ENCODE measurements around the gene MRTFB.

Gene MRTFB

DNA sequence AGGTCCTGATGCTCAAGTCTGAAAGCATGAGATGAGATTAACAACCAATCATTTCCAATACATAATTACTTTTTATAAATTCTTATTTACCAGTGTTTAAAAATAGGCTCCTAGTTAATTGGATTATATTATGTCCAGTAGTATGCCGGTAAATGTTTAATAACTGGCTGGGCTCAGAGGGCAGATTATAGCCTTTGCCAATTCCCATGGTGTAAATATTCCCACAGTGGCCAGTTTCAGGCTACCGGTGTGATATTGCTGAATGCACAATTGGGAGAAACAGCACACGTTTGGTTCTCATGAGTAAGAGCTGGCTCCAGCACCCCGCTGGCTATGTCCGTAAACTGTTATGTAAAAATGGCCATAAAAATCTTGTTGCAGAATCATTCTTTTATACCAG lies 167.6 kb downstream of the MRTFB start:
- no peak for DNase-seq (ENCODE audit: low spot score)

DNA sequence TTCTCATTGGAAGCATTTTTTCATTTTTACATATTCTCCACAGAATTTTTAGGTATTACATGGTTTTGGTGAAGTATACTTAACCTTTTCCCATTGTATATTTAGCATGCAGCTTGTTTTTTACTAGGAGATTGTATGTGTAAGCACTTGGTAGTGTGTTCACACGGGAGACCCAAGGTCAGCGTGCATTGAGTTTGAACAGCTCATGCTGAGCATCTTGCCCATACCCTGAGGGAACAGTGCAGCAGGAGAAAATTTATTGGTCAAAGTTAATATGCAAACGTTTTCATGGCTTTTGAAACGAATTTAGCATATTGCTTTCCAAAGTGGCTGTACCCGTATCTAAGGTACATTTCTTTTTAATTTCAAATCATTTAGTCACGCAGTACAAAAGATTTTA lies 168.7 kb downstream of the MRTFB start:
- DNase-seq (ENCODE audit: low spot score) = no peak

DNA sequence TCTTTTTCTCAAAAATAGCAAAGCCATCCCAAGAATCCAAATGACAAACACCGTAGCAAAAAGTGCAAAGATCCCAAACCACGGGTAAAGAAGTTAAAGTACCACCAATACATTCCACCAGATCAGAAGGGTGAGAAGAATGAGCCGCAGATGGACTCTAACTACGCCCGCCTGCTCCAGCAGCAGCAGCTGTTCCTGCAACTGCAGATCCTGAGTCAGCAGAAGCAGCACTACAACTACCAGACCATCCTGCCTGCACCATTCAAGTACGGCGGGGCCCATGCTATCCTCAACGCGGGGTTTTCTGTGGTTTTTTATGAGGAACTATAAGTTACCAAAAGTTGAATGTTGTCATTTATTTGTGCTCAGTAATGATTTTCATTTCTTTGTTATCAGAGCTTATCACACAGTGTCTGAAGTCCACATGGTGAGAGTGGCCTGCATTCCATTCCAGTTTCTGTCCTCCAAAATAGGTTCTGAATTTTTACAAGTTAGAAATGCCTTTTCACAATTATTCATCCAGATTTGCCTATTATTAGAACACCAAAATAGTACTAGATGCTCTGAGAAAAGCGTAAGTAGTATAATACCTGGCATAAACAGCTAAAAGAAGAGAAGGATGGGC lies 169.2 kb downstream of the MRTFB start:
- no peak for DNase-seq (ENCODE audit: low spot score)

DNA sequence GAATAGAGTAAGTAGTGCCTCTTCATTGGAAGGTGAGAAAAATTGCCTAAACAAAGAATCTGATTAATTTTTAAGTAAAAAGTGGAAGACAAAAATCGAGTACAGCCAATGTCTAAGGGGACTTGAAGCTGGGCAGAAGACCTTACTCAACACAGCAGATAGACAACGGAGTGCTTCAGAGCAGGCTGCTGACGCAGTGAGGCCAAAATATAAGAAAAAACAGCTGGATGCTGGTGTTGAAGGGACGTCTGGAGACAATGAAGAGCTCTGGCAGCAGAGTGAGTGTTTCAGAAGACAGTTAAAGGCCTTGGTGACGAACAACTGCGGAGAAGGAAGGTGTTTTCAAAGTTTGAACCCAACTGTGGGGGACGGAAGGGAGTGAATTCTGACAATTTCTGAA lies 169.8 kb downstream of the MRTFB start:
- no peak for DNase-seq (ENCODE audit: low spot score)

DNA sequence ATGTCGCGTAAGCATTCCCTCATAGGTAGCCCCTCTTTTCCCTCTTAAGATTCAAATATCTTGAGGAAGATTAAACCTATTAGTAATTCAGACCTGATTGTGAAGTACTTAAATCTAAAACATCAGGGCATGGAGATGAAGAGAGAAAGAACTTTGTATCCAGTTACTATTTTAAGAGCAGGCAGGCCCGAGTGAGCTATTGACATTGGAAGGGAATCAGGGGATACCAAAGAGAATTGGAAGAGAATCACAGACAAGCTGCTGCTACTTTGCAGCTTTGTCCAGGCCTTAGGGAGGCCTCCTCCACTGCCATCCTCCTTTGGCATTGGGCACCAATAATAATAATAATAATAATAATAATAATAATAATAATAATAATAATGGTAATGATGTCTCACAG lies 170.5 kb downstream of the MRTFB start:
- DNase-seq (ENCODE audit: low spot score) = no peak

DNA sequence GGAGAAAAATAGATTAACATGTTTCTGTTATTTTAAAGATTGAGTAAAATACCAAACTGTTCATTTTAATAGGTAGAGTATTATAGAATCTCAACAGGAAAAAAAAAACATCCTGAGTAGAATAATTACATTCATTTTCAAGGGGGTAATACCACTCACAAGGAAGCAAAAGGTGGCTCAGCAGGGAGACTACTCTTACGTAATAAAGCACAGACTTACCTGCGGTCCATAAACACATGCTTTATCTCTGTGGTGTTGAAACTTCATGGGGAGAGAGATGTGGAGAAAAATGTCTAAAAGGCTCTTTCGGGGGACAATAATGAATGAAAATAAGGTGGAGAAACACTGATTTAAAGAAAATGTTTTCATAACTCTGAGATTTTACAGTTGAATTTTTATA lies 171.7 kb downstream of the MRTFB start:
- no peak for DNase-seq (ENCODE audit: low spot score)

DNA sequence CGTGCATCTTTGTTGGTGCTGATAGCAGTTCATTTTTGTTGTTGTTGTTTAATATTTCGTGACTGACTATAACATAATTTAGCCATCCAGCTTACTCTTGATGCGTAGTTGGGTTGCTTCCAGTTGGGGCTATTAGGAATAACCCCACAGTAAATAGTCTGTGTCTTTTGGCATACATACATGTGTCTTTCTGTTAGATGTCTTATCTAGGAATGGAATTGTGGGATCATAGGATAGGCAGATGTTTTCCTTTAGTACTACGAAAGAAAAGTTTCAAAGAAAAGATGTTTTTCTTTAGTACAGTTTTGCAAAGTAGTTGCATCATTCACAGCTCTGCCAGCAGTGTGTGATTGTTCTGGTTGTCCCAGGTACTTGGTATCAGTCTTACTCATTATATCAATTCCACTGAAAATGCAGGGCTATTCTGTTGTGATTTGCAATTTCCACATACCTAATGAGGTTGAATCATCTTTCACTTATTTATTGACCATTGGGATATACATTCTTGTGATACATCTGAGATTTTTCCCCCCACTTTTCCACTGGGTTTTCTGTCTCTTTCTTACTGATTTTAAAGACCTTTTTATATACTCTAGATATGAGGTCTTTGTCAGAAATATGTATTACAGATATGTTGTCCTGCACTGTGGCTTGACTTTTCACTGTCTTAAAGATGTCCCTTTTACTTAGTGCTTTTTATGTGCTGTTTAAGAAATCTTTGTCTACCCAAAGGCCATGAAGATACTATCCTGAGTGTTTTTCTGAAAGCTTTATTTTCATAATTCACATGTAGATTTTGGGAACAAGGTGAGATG lies 173.3 kb downstream of the MRTFB start:
- no peak for DNase-seq (ENCODE audit: low spot score)

DNA sequence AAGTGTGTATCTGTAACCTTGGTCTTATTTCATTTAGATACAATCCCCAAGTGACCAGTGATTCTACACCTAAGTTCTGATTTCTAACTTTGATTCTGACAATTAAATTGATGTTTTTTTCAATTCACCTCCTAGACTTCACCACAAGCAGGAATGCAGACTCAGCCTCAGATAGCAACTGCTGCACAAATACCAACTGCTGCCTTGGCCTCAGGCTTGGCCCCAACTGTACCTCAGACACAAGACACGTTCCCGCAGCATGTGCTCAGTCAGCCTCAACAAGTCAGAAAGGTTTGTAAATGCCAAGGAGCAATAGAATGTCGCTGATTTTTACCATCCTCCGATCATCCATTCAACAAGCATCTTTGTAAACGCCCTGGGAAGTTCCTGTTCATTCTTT lies 177.7 kb downstream of the MRTFB start:
- no peak for DNase-seq (ENCODE audit: low spot score)

DNA sequence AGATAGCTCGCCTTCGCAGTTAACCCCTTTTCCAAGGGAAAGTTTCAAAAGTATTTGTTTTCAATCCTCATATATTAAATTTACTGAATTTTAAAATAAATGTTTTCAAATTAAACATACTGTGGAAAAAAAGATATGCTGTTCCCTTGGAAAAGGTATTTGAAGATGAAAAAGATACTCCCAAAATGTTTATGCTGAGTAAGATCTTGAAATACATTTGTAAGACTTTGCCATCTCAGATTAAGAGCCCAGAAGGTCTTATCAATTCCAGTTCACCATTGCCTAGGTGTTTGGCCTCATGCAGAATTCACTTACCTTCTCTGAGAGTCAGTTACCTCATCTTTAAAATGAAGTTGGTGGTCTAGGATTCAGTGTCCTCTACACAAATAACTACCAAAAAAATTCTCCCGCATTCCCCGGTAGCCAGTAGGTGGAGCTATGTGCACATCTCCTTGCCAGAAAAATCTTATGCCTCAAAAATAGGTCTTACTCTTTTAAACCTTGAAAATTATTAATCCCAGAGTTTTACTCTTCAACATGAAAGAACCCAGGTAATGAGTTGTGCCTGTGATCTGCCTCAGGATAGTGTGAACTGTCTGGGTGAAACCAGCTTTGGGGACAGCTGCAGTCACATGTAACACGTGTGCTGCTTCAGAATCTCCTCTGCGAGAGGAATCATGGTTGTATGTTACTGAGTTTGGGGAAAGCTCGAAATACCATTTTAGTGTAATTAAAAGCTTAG lies 178.3 kb downstream of the MRTFB start:
- DNase-seq (ENCODE audit: low spot score) = peak; percentile 56

DNA sequence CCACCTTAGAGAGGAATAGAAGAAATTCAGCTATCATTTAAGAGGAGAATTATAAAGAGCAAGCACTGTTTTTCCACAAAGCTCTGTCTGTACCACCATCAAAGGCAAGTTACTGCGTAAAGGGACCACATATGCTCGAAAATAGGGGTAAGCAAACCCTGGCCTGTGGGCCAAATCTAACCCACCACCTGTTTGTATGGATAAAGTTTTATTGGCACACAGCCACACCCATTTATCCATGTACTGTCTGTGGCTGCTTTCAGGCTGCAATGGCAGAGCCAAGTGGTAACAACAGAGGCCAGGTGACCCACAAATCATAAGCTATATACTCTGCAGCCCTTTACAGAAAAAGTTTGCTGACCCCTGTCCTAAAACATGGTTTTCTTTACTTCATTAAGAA lies 180.3 kb downstream of the MRTFB start:
- no peak for DNase-seq (ENCODE audit: low spot score)

DNA sequence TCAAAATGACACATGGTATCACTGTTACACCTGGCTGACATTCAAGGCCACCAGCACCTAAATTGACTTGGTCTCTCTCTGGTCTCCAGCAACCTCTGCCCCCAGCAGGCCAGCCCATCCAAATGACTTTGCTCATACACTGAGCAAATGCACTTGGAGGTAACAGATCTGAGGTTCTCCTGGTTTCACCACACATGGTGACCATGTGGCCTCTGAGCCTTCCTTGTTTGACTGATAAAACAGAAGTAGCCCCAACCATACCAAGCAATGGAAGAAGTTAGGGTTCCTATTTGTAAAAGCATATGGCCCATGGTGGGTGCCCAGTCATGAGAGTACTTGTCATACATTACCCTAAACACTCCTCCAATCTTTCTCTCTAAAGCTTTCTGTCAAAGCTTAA lies 181.7 kb downstream of the MRTFB start:
- no peak for DNase-seq (ENCODE audit: low spot score)

DNA sequence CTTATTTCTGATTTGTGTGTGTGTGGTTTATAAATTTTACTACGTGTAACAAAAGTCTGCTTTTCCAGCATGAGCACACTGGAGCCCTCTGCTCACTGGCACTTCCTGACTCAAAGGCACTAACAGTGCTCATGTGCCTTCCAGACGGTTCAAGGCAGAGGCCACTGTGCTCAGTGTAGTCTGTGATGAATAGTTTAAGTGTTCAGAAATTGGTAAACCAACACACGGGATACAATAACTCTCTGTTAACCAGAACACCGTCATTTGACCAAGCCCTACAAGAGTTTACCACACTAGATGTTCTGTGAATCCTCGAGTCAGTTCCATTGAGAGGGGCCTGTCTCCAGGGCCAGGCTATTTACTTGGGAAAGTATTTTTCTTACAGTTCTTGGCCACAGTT lies 191.9 kb downstream of the MRTFB start:
- DNase-seq (ENCODE audit: low spot score) = no peak

DNA sequence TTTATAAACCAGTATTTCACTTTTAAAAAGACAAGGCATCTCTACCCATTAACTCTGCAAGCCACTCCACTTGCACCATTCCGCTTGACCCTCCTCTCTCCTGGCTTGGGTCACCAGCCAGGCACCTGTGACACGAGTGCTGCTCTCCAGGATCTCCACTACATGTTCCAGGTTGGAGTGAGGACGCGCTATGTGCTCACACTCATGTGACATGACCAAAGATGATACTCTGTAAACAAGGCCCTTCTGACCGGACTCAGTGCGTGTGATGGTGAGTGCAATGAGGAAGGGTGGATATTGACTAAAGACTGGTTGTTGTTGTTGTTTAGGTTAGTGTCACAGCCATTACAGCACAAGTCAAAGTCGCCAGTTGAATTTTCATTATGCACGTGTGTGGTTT lies 192.7 kb downstream of the MRTFB start:
- DNase-seq (ENCODE audit: low spot score) = no peak

DNA sequence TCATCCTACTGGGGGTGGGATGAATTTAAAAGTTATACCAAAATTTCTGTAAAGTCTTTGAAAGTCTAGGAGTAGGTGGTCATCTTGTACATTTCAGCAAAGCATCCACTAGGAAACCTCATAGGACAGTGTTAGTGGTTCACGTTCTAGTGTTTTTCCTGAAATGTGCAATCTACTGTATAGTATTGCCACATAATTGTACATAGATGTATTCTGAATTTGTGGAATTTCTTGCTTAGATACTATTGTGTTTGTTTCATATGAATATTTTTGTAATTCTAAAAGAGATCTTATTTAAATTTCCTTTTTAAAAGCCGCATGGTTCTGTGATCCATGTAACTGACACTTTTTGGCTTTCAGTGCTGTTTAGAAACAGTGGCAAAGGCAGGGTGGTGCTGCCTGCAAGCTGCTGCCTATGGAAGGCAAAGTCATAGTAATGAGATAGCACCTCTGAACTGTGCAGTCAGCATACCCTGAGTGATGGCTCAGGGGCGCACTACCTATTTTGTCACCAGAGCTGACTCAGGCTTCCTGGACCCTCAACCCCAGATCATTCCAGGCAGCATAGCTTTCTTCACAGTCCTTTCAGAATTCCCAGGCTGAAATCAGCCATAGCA lies 193.3 kb downstream of the MRTFB start:
- DNase-seq (ENCODE audit: low spot score) = no peak

DNA sequence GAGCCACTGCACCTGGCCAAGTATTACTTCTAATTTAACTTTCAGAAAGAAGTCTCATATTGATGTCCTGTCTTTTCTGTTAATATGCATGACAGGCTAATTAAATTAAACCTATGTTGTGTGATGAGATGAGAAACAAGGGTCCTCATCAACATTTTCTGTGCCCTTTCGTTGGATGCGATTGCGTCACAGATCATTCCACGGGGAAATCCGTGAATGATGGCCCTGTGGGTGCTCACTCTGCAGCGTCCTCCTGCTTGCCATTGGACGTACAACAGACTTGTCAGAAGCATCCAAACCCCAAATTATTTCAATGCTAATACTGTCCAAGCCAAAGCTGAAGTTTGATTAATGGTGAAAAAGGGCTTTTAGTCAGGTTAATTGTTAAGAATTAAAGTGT lies 197.0 kb downstream of the MRTFB start:
- DNase-seq (ENCODE audit: low spot score) = peak; percentile 19

DNA sequence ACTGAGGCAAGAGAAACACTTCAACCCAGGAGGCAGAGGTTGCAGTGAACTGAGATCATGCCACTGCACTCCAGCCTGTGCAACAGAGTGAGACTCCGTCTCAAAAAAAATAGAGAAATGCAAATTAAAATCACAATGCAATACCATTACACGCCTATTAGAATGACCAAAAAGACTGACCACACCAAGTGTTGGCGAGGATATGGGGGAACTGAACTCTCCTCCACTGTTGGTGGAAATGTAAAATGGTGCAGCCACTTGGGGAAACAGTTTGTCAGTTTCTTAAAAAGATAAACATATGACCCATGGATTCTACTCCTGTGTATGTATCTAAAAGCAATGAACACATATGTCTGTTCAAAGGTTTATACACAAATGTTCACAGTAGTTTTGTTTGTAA lies 204.8 kb downstream of the MRTFB start:
- DNase-seq (ENCODE audit: low spot score) = no peak

DNA sequence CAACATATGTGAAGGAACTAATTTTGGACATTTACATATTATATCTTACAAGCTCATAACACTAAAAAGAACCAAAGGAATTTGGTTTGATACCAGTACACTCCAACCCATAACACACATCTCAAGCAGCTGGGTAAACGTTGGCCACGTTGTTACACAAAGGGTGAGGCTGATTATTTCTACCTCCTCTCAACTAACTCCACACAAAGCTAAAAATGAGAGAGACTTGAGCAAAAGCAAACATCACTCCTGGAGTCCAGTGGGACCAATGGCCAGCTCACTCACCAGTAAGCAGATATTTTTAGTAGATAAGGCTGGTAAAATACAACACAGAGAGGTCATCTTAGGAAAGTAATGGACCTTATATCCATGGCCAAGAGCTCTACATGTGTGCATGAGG lies 207.6 kb downstream of the MRTFB start:
- no peak for DNase-seq (ENCODE audit: low spot score)

DNA sequence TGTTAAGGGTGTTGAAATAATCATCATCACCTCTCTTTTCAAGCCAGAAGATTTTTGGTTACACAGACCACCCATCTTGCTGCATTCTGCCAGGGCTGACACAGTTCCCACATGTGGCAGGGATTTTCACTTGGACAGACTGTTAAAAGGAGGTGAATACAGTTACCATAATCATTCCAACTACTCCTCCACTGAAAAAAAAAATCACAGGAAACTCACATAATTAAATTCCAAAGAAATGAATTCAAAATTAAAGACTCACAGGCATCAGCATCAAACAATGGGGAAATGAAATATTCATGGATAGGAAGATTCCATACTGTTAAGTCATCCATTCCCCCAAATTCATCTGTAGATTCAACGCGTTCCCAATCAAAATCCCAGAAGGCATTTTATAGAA lies 209.4 kb downstream of the MRTFB start:
- no peak for DNase-seq (ENCODE audit: low spot score)

DNA sequence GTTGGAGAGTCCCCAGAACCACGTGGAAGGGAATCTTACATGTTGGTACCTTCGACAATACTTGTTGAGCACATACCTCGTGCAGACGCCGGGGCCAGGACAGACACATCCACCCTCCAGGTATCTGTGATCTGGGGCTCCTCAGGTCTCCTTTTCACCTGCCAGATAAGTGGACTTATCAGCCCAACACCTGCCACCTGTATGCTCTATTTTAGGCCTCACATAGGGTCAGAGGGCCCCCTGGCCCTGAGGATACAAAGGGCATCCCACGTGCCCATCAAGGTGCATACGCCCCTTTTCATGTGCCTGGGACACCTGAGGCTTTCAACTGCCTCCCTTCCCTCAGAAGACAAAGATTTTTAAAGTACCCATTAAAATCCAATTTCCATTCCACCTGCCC lies 212.7 kb downstream of the MRTFB start:
- peak; percentile 20 for DNase-seq (ENCODE audit: low spot score)

DNA sequence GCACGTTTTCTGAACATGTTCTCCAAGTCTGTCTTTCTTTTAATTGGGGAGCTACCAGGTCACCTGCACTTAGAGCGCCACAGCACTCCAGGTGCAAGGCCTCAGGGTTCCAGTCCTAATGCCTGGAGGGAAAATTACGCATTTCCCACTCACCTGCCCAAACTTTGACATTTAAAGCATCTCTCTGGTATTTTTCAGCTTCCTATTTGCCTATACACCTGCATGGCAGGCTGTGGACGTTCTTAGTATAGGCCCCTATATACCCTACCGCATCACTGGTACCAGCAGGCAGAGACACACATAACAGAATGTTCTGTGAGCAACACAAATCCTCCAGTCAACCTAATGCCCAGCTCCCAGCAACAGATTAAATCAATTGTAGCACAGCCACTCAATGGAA lies 213.3 kb downstream of the MRTFB start:
- DNase-seq (ENCODE audit: low spot score) = peak; percentile 39

DNA sequence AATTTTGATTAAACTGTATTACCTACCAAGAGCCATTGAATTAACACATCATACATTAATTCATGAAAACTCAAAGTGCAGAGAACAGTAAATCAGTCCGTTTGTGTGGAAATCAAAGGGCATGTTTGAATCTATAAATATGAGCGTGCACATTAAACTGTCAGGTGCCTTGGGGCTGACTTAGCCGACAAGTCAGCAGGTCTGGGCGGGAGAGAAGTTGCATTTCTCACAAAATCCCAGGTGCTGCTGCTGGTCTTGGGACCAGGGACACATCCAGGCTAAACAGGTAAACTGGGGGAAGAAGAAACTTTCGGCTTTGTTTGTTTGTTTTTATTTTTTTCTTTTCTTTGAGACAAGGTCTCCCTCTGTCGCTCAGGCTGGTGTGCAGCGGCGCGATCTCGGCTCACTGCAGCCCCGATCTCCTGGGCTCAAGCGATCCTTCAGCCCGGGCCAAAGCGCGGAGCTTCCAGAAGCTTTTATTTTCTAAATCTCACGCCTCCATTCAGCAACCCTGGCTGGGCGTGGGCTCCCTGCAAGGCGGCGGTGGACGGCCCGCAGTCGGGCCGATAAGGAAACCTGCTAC lies 213.9 kb downstream of the MRTFB start:
- no peak for DNase-seq (ENCODE audit: low spot score)
